ENCODE results near the gene TJP1. TPM values are rescaled to one million over a fixed set of nuclear protein-coding genes. Genes with fewer than 3 reads are reported as not detected.

The TJP1 gene
- polyA plus RNA-seq, 4 donors, result 19.5 to 61.8 (median 29.8) TPM

DNA sequence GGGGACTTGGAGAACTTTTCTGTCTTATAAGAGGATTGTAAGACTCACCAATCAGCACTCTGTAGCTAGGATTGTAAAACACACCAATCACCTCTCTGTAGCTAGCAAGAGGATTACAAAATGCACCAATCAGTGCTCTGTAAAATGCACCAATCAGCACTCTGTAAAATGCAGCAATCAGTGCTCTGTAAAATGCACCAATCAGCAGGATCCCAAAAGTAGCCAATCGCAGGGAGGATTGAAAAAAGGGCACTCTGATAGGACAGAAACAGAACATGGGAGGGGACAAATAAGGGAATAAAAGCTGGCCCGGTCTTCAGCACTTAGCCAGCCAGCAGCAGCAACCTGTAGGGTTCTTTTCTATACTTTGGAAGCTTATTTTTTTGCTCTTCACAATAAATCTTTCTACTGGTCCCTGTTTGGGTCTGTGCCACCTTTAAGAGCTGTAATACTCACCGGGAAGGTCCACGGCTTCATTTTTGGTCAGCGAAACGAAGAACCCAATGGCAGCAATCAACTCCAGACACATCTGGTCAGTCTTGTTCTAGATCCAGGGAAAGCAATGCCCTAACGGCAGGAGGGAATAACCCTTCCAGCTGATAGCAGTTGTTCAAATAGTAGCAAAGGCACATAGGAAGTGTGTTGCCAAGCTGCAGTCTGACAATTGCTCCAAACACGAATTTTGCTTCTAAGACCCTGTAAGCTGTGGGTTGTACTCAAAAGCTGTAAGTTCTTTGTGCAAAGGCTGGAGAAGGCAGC, 135.6 kb downstream of the TJP1 start:
- peak overlapping the region in 2 of 3 donors; percentile 87 to 98 for H3K27ac ChIP-seq (ENCODE audit: low read depth in 1 of 3, low read length in 2 of 3)

DNA sequence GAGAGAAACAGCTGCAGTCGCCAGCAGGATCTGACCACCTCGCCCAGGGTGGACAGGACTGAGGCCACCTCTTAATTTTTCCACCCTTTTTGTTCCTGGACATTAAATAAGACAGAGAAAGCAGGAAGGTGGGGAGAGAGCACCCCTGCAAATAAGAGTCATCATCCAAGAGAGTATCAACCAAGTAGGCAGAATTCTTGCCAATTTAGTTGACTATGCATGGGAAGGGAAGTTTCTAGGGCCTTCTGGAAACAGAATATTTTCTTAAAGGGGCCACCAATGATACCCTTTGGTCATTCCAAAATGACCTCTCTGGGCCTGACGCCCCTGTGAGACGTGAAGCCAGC, 136.2 kb downstream of the TJP1 start:
- 89 to 94% (median 89%) methylated on average over 4 of the region's 4 CpGs for WGBS, 3 donors
- Histone ChIP-seq H3K27ac (ENCODE audit: low read depth in 1 of 3, low read length in 2 of 3) (peak overlapping the region in 1 of 3 donors; percentile 37), H3K4me1 (ENCODE audit: control insufficient read depth in 3 of 3, insufficient read depth in 2 of 3, low read depth in 1 of 3, low read length in 2 of 3) (peaks cover 0 to 17% (median 0%) of the 10 kb centered on the region in 3 donors), H3K27me3 (ENCODE audit: control insufficient read depth in 3 of 3, insufficient read depth in 3 of 3, low read length in 3 of 3) (no peaks in the 10 kb centered on the region), H3K9me3 (ENCODE audit: control insufficient read depth in 2 of 2, insufficient read depth in 1 of 2, low read depth in 1 of 2, low read length in 1 of 2) (no peaks in the 10 kb centered on the region), H3K4me3 (ENCODE audit: low read depth in 1 of 3, low read length in 3 of 3) (no peak overlapping the region), H3K36me3 (ENCODE audit: control insufficient read depth in 3 of 3, insufficient read depth in 2 of 3, low read depth in 1 of 3, low read length in 3 of 3) (peaks cover 0 to 4% (median 0%) of the 10 kb centered on the region in 3 donors)
- FAIRE-seq (no peak), DNase-seq (no peak)

More for the DNA sequence above, 135.6 kb downstream of the TJP1 start:
- no peak for FAIRE-seq
- Histone ChIP-seq H3K4me1 (ENCODE audit: control insufficient read depth in 3 of 3, insufficient read depth in 2 of 3, low read depth in 1 of 3, low read length in 2 of 3) (peaks cover 0 to 17% (median 0%) of the 10 kb centered on the region in 3 donors), H3K4me3 (ENCODE audit: low read depth in 1 of 3, low read length in 3 of 3) (peak overlapping the region in 1 of 3 donors; percentile 12), H3K36me3 (ENCODE audit: control insufficient read depth in 3 of 3, insufficient read depth in 2 of 3, low read depth in 1 of 3, low read length in 3 of 3) (no peaks in the 10 kb centered on the region), H3K9me3 (ENCODE audit: control insufficient read depth in 2 of 2, insufficient read depth in 1 of 2, low read depth in 1 of 2, low read length in 1 of 2) (no peaks in the 10 kb centered on the region), H3K27me3 (ENCODE audit: control insufficient read depth in 3 of 3, insufficient read depth in 3 of 3, low read length in 3 of 3) (no peaks in the 10 kb centered on the region)
- no peak for DNase-seq
- WGBS, 3 donors, result 31 to 76% (median 41%) methylated on average over 8 of the region's 8 CpGs

DNA sequence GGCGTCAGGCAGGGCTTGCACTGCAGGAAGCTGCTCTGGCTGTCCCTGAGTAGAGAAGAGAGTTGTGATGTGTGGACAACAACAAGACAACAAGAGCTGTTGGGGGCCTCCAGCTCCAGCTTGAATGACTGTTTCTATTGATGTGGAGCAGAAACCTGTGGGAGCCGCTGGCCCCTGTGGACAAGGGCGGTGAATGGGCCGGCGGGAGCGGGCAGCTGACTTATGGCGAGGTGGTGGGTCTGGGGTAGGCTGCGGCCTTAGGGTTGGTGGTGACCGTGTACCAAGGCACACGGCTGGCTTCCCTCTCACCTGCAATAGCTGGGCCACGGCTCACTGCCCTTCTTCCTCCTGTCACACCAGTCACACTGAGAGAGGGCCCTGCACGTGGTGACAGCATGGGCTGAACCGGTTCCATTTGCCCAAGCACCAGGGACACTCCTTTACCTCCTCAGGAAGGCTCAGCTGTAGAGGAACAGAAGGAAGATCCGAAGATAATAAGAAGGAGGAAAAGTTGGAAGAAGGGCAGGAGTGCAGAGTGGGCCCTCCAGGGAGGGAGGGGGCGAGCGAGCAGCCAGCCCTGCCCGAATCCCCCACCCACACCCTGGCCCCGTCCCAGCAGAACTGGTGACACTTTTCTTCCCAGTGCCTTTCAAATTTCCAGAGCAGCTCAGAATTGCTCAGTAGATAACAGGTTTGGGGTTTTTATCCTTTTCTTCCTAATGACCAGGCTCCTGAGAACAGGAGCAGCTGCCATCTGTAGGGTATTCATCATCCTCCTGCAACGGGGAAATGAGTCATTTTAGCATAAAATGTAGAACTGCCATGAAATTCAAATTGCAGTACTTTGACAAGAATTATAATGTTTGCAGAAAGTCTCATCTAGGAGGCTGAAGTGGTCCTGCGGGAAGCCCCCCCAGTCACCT, 136.9 kb downstream of the TJP1 start:
- Histone ChIP-seq H3K36me3 (ENCODE audit: control insufficient read depth in 3 of 3, insufficient read depth in 2 of 3, low read depth in 1 of 3, low read length in 3 of 3) (peaks cover 0 to 7% (median 0%) of the 10 kb centered on the region in 3 donors), H3K27me3 (ENCODE audit: control insufficient read depth in 3 of 3, insufficient read depth in 3 of 3, low read length in 3 of 3) (no peaks in the 10 kb centered on the region), H3K4me1 (ENCODE audit: control insufficient read depth in 3 of 3, insufficient read depth in 2 of 3, low read depth in 1 of 3, low read length in 2 of 3) (peaks cover 0 to 17% (median 0%) of the 10 kb centered on the region in 3 donors), H3K9me3 (ENCODE audit: control insufficient read depth in 2 of 2, insufficient read depth in 1 of 2, low read depth in 1 of 2, low read length in 1 of 2) (no peaks in the 10 kb centered on the region), H3K27ac (ENCODE audit: low read depth in 1 of 3, low read length in 2 of 3) (no peak overlapping the region), H3K4me3 (ENCODE audit: low read depth in 1 of 3, low read length in 3 of 3) (no peak overlapping the region)
- WGBS, 3 donors, result 73 to 82% (median 76%) methylated on average over 20 of the region's 20 CpGs
- FAIRE-seq (no peak), DNase-seq (no peak)

DNA sequence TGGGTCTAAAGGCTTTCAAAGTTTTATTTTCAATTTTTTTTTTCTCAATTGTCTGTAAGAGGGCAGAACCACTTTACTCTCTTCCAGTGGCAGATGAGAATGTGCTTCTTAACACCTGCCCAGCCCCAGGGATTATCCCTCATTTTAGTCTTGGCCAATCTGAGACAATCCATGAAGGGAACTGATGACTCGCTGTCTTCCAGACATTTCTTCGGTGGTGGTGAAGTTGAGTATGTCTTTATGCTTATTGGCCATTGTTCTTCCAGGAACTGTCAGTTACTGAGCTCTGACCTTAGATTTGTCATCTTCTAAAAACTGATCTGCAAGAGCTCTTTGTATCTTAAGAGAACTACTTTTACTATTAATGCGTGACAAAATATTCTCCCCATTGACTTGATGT, 139.5 kb downstream of the TJP1 start:
- no peak overlapping the region for H3K27ac ChIP-seq (ENCODE audit: low read depth in 1 of 3, low read length in 2 of 3)
- peaks cover 0 to 20% (median 3%) of the 10 kb centered on the region in 3 donors for H3K4me1 ChIP-seq (ENCODE audit: control insufficient read depth in 3 of 3, insufficient read depth in 2 of 3, low read depth in 1 of 3, low read length in 2 of 3)
- H3K36me3 ChIP-seq (ENCODE audit: control insufficient read depth in 3 of 3, insufficient read depth in 2 of 3, low read depth in 1 of 3, low read length in 3 of 3), result peaks cover 0 to 13% (median 0%) of the 10 kb centered on the region in 3 donors
- DNase-seq (no peak), FAIRE-seq (no peak)
- H3K4me3 ChIP-seq (ENCODE audit: low read depth in 1 of 3, low read length in 3 of 3), result no peak overlapping the region
- no peaks in the 10 kb centered on the region for H3K27me3 ChIP-seq (ENCODE audit: control insufficient read depth in 3 of 3, insufficient read depth in 3 of 3, low read length in 3 of 3)
- 82 to 89% (median 86%) methylated on average over 3 of the region's 3 CpGs for WGBS, 3 donors
- no peaks in the 10 kb centered on the region for H3K9me3 ChIP-seq (ENCODE audit: control insufficient read depth in 2 of 2, insufficient read depth in 1 of 2, low read depth in 1 of 2, low read length in 1 of 2)

DNA sequence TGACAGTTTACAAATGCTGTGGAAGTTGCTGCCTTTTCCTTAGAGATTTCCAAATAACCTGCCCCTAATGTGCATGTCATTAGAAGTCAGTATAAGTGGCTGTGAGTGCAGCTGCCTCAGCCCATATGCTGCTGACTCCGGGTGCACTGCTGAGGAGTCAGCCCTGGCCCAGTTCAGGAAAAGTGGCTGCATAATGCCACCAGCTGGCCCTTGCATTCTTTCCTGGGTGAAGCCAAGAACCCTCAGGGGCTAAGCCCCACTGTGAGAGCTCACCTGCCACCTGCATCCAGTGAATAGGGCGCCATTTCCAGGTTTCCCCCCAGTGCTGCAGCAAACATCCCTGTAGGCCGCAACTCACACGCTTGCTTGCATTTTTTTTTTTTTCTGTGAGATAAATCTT, 139.9 kb downstream of the TJP1 start:
- no peak for FAIRE-seq

DNA sequence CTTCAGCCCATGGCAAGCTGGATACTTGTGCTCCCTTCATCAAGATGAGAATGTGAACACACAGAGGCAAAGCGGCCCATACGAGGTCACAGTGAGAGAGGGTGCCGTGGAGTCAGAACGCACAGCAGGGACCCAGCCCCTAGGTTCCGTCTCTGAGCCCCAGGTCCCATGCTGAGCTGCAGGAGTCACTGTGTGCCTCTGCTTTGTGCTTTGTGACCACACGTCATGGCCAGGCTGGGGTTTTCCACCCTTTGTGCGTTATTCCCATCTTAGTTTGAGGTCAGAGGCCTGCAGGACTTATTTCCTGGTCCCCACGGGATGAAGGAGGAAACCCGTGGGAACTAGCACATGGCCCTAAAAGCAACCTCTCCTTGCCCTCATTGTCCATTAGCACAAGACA, 140.3 kb downstream of the TJP1 start:
- no peaks in the 10 kb centered on the region for H3K27me3 ChIP-seq (ENCODE audit: control insufficient read depth in 3 of 3, insufficient read depth in 3 of 3, low read length in 3 of 3)
- H3K9me3 ChIP-seq (ENCODE audit: control insufficient read depth in 2 of 2, insufficient read depth in 1 of 2, low read depth in 1 of 2, low read length in 1 of 2), result no peaks in the 10 kb centered on the region
- no peak overlapping the region for H3K4me3 ChIP-seq (ENCODE audit: low read depth in 1 of 3, low read length in 3 of 3)
- DNase-seq (no peak), FAIRE-seq (no peak)
- H3K27ac ChIP-seq (ENCODE audit: low read depth in 1 of 3, low read length in 2 of 3), result no peak overlapping the region
- 84 to 87% (median 85%) methylated on average over 9 of the region's 9 CpGs for WGBS, 3 donors
- H3K36me3 ChIP-seq (ENCODE audit: control insufficient read depth in 3 of 3, insufficient read depth in 2 of 3, low read depth in 1 of 3, low read length in 3 of 3), result peaks cover 0 to 14% (median 0%) of the 10 kb centered on the region in 3 donors
- peaks cover 2 to 18% (median 3%) of the 10 kb centered on the region in 3 donors for H3K4me1 ChIP-seq (ENCODE audit: control insufficient read depth in 3 of 3, insufficient read depth in 2 of 3, low read depth in 1 of 3, low read length in 2 of 3)

More for the DNA sequence above, 139.9 kb downstream of the TJP1 start:
- no peaks in the 10 kb centered on the region for H3K9me3 ChIP-seq (ENCODE audit: control insufficient read depth in 2 of 2, insufficient read depth in 1 of 2, low read depth in 1 of 2, low read length in 1 of 2)
- no peaks in the 10 kb centered on the region for H3K27me3 ChIP-seq (ENCODE audit: control insufficient read depth in 3 of 3, insufficient read depth in 3 of 3, low read length in 3 of 3)
- peaks cover 2 to 20% (median 3%) of the 10 kb centered on the region in 3 donors for H3K4me1 ChIP-seq (ENCODE audit: control insufficient read depth in 3 of 3, insufficient read depth in 2 of 3, low read depth in 1 of 3, low read length in 2 of 3)
- WGBS, 3 donors, result 94 to 98% (median 96%) methylated on average over 4 of the region's 4 CpGs
- no peak overlapping the region for H3K27ac ChIP-seq (ENCODE audit: low read depth in 1 of 3, low read length in 2 of 3)
- H3K36me3 ChIP-seq (ENCODE audit: control insufficient read depth in 3 of 3, insufficient read depth in 2 of 3, low read depth in 1 of 3, low read length in 3 of 3), result peaks cover 0 to 14% (median 0%) of the 10 kb centered on the region in 3 donors
- H3K4me3 ChIP-seq (ENCODE audit: low read depth in 1 of 3, low read length in 3 of 3), result no peak overlapping the region
- DNase-seq, result no peak

DNA sequence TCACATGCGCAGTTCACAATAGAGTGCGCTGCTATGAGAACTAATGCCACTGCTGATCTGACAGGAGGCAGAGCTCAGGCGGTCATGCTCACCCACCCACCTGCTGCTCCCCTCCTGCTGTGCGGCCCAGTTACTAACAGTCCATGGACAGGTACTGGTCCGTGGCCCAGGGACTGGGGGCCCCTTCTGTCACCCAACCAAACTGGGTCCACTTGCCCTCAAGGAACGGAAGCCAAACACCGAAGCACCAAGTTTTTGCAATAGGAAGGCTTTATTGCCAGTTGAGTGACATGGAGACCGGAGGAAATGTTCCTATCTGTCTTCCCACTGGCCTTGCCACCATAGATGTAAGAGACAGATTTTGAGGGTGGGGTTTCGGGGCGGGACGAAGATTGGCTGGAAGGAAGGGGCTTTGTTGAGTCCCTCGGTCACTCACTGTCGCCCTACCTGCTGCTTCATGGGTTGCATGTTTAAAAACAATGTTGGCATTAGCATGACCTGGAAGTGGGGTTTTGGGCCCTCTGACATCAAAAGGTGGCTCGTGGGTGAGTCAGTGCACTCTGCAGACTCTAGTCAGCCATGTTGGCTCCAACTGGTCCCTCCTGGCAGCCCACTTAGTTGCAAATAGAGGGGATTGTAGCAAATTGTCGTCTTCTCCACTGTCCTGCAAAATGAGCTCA, 141.0 kb downstream of the TJP1 start:
- no peaks in the 10 kb centered on the region for H3K9me3 ChIP-seq (ENCODE audit: control insufficient read depth in 2 of 2, insufficient read depth in 1 of 2, low read depth in 1 of 2, low read length in 1 of 2)
- H3K36me3 ChIP-seq (ENCODE audit: control insufficient read depth in 3 of 3, insufficient read depth in 2 of 3, low read depth in 1 of 3, low read length in 3 of 3), result peaks cover 0 to 14% (median 0%) of the 10 kb centered on the region in 3 donors
- FAIRE-seq (no peak), DNase-seq (no peak)
- H3K4me3 ChIP-seq (ENCODE audit: low read depth in 1 of 3, low read length in 3 of 3), result no peak overlapping the region
- no peaks in the 10 kb centered on the region for H3K27me3 ChIP-seq (ENCODE audit: control insufficient read depth in 3 of 3, insufficient read depth in 3 of 3, low read length in 3 of 3)
- H3K4me1 ChIP-seq (ENCODE audit: control insufficient read depth in 3 of 3, insufficient read depth in 2 of 3, low read depth in 1 of 3, low read length in 2 of 3), result peaks cover 2 to 21% (median 3%) of the 10 kb centered on the region in 3 donors
- H3K27ac ChIP-seq (ENCODE audit: low read depth in 1 of 3, low read length in 2 of 3), result no peak overlapping the region
- 91 to 94% (median 92%) methylated on average over 15 of the region's 15 CpGs for WGBS, 3 donors
